ENCODE data around the gene LYRM4. TPM values are rescaled to one million over a fixed set of nuclear protein-coding genes. Genes with fewer than 3 reads are reported as not detected.

LYRM4 gene
- total RNA-seq, 1 donor, result 16.6 TPM

GRCh38 chr6:5174244-5174643, 86.5 kb downstream of the LYRM4 start:
- TF ChIP-seq, protein P1, sequence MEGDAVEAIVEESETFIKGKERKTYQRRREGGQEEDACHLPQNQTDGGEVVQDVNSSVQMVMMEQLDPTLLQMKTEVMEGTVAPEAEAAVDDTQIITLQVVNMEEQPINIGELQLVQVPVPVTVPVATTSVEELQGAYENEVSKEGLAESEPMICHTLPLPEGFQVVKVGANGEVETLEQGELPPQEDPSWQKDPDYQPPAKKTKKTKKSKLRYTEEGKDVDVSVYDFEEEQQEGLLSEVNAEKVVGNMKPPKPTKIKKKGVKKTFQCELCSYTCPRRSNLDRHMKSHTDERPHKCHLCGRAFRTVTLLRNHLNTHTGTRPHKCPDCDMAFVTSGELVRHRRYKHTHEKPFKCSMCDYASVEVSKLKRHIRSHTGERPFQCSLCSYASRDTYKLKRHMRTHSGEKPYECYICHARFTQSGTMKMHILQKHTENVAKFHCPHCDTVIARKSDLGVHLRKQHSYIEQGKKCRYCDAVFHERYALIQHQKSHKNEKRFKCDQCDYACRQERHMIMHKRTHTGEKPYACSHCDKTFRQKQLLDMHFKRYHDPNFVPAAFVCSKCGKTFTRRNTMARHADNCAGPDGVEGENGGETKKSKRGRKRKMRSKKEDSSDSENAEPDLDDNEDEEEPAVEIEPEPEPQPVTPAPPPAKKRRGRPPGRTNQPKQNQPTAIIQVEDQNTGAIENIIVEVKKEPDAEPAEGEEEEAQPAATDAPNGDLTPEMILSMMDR (IDR thresholded peaks at IDR 0.05; ENCODE audit: extremely low read depth, low read depth, low read length), result no peak
- H4K20me1 ChIP-seq (ENCODE audit: insufficient read depth, low read length), result no peaks in the 10 kb centered on the region
- DNase-seq (ENCODE audit: insufficient read length, low spot score, missing footprints), result no peak
- no peaks in the 10 kb centered on the region for H3K27me3 ChIP-seq (ENCODE audit: insufficient read depth, low read length)
- no peaks in the 10 kb centered on the region for H3K79me2 ChIP-seq (ENCODE audit: insufficient read depth, low read length)
- H3K4me3 ChIP-seq (ENCODE audit: insufficient read depth, low read length), result peak overlapping the region; percentile 52
- no peaks in the 10 kb centered on the region for H3K36me3 ChIP-seq (ENCODE audit: insufficient read depth, low read length)
- no peaks in the 10 kb centered on the region for H3K9me3 ChIP-seq (ENCODE audit: low read depth, low read length)
- H3K4me1 ChIP-seq (ENCODE audit: insufficient read depth, low read length), result peaks cover 7% of the 10 kb centered on the region
- H2AFZ ChIP-seq (ENCODE audit: low read length), result peak overlapping the region; percentile 72
- H3K27ac ChIP-seq (ENCODE audit: low read depth, low read length), result no peak overlapping the region
- H3K4me2 ChIP-seq (ENCODE audit: insufficient read depth, low read length), result peak overlapping the region; percentile 74

DNA sequence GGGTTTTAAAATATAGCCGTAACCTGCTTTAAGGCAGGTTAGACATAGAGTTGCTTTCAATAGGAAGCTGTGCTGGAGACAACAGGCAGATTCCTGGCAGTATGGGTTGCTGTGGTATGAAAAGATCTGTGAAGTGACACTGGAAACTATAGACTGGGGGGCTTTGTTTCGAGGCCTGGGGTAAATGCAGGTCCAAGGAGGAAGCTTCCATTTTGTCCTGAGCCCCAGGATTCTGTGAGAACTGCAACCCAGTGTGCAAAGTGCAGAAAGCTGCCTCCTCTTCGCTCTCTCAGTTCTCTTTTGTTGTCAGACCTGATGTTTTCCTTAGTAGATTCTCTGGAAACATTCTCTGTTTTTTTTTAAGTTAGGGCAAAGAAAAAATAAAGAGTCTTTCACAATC, 86.9 kb downstream of the LYRM4 start:
- H3K4me3 ChIP-seq (ENCODE audit: insufficient read depth, low read length), result no peak overlapping the region
- H3K36me3 ChIP-seq (ENCODE audit: insufficient read depth, low read length), result no peaks in the 10 kb centered on the region
- no peaks in the 10 kb centered on the region for H4K20me1 ChIP-seq (ENCODE audit: insufficient read depth, low read length)
- peaks cover 7% of the 10 kb centered on the region for H3K4me1 ChIP-seq (ENCODE audit: insufficient read depth, low read length)
- H3K27ac ChIP-seq (ENCODE audit: low read depth, low read length), result no peak overlapping the region
- no peaks in the 10 kb centered on the region for H3K27me3 ChIP-seq (ENCODE audit: insufficient read depth, low read length)
- no peaks in the 10 kb centered on the region for H3K79me2 ChIP-seq (ENCODE audit: insufficient read depth, low read length)
- peak overlapping the region; percentile 72 for H2AFZ ChIP-seq (ENCODE audit: low read length)
- no peak for DNase-seq (ENCODE audit: insufficient read length, low spot score, missing footprints)
- no peaks in the 10 kb centered on the region for H3K9me3 ChIP-seq (ENCODE audit: low read depth, low read length)
- H3K4me2 ChIP-seq (ENCODE audit: insufficient read depth, low read length), result peak overlapping the region; percentile 74
- TF ChIP-seq, protein P1 (IDR thresholded peaks at IDR 0.05; ENCODE audit: extremely low read depth, low read depth, low read length), result no peak

- Histone ChIP-seq H4K20me1 (ENCODE audit: insufficient read depth, low read length) (no peaks in the 10 kb centered on the region), H3K4me3 (ENCODE audit: insufficient read depth, low read length) (no peak overlapping the region), H3K4me2 (ENCODE audit: insufficient read depth, low read length) (no peak overlapping the region), H3K27ac (ENCODE audit: low read depth, low read length) (no peak overlapping the region), H3K79me2 (ENCODE audit: insufficient read depth, low read length) (no peaks in the 10 kb centered on the region), H3K36me3 (ENCODE audit: insufficient read depth, low read length) (no peaks in the 10 kb centered on the region), H3K27me3 (ENCODE audit: insufficient read depth, low read length) (no peaks in the 10 kb centered on the region), H2AFZ (ENCODE audit: low read length) (no peak overlapping the region), H3K9me3 (ENCODE audit: low read depth, low read length) (no peaks in the 10 kb centered on the region), H3K4me1 (ENCODE audit: insufficient read depth, low read length) (peaks cover 7% of the 10 kb centered on the region)
- DNase-seq (ENCODE audit: insufficient read length, low spot score, missing footprints), result no peak
- TF ChIP-seq, protein P1 (IDR thresholded peaks at IDR 0.05; ENCODE audit: extremely low read depth, low read depth, low read length), result no peak
These were observed 87.8 kb downstream of the LYRM4 start for GRCh38 chr6:5172897-5173474.

GRCh38 chr6:5172041-5172653, 88.6 kb downstream of the LYRM4 start:
- Histone ChIP-seq H3K9me3 (ENCODE audit: low read depth, low read length) (no peaks in the 10 kb centered on the region), H3K36me3 (ENCODE audit: insufficient read depth, low read length) (no peaks in the 10 kb centered on the region), H3K4me3 (ENCODE audit: insufficient read depth, low read length) (no peak overlapping the region), H3K79me2 (ENCODE audit: insufficient read depth, low read length) (no peaks in the 10 kb centered on the region), H3K4me1 (ENCODE audit: insufficient read depth, low read length) (peaks cover 7% of the 10 kb centered on the region), H3K27ac (ENCODE audit: low read depth, low read length) (no peak overlapping the region), H3K4me2 (ENCODE audit: insufficient read depth, low read length) (no peak overlapping the region), H4K20me1 (ENCODE audit: insufficient read depth, low read length) (no peaks in the 10 kb centered on the region), H2AFZ (ENCODE audit: low read length) (no peak overlapping the region), H3K27me3 (ENCODE audit: insufficient read depth, low read length) (no peaks in the 10 kb centered on the region)
- DNase-seq (ENCODE audit: insufficient read length, low spot score, missing footprints), result no peak
- TF ChIP-seq, protein P1 (IDR thresholded peaks at IDR 0.05; ENCODE audit: extremely low read depth, low read depth, low read length), result no peak
